Natural killer cell (primary cell): ENCODE measurements around the gene PRPSAP2. TPM values are rescaled to one million over a fixed set of nuclear protein-coding genes. Genes with fewer than 3 reads are reported as not detected.
"Not testable (repeated sequence)": the region's sequence is repeated elsewhere in the genome, so short reads cannot be mapped to it uniquely, and the experiment has no call there.

Experiments
- ATAC-seq, 3 donors: fragments of 150-1000 bp in 2 of 3; fragments of 200-7000 bp in 1 of 3; cut with Tn5 transposase; 1 replicate in 1 of 3; 2 replicates in 2 of 3; pipeline ENCODE4 v1.10.0; 2021; ENCODE audit warnings: mild to moderate bottlenecking in 2 of 3, moderate library complexity in 2 of 3
- DNase-seq, 2 donors: peaks; one replicate each; pipeline versions ENCODE4 v3.0.0 to v3.0.0-alpha.2; 2013 to 2021; ENCODE audit warnings: mixed read lengths in 1 of 2
- H3K27ac ChIP-seq: one replicate; pipeline ENCODE4 v1.5.1; 2013; ENCODE audit warnings: mild to moderate bottlenecking, low read length
- H3K27me3 ChIP-seq: one replicate; pipeline ENCODE4 v1.6.1; 2013; ENCODE audit warnings: low read length; ENCODE audit not compliant: control insufficient read depth, insufficient read depth
- H3K36me3 ChIP-seq: one replicate; pipeline ENCODE4 v1.6.1; 2013; ENCODE audit warnings: low read length; ENCODE audit not compliant: control insufficient read depth, insufficient read depth
- H3K4me1 ChIP-seq: one replicate; pipeline ENCODE4 v1.6.1; 2013; ENCODE audit warnings: low read length; ENCODE audit not compliant: control insufficient read depth, insufficient read depth
- H3K4me3 ChIP-seq: one replicate; pipeline ENCODE4 v1.5.1; 2013; ENCODE audit warnings: low read length
- H3K9me3 ChIP-seq: one replicate; pipeline ENCODE4 v1.6.1; 2013; ENCODE audit warnings: low read length; ENCODE audit not compliant: control insufficient read depth, insufficient read depth
- H3K27ac Mint-ChIP-seq, 2 donors: one replicate each; pipeline ENCODE4 v1.8.0; 2022; ENCODE audit warnings: mild to moderate bottlenecking in 2 of 2, mixed read lengths in 2 of 2, moderate library complexity in 1 of 2
- H3K27me3 Mint-ChIP-seq, 2 donors: one replicate each; pipeline ENCODE4 v1.8.0; 2022; ENCODE audit warnings: low read depth in 2 of 2, mixed read lengths in 2 of 2
- H3K36me3 Mint-ChIP-seq: one replicate; pipeline ENCODE4 v1.8.0; 2022; ENCODE audit warnings: mixed read lengths
- H3K4me1 Mint-ChIP-seq, 2 donors: one replicate each; pipeline ENCODE4 v1.8.0; 2022; ENCODE audit warnings: mixed read lengths in 2 of 2
- H3K4me3 Mint-ChIP-seq: one replicate; pipeline ENCODE4 v1.8.0; 2022; ENCODE audit warnings: mild to moderate bottlenecking, moderate library complexity, mixed read lengths
- H3K9me3 Mint-ChIP-seq, 2 donors: one replicate each; pipeline ENCODE4 v1.8.0; 2022; ENCODE audit warnings: mixed read lengths in 2 of 2
- CTCF ChIP-seq: fragments of 200-600 bp; IDR thresholded peaks from one replicate; pipeline ENCODE4 v1.8.0; 2022; ENCODE audit warnings: antibody characterized with exemption
- WGBS: methylation state at CpG from one replicate; pipeline ENCODE4 v1.1.7; 2013; ENCODE audit warnings: missing lambda C conversion rate; ENCODE audit not compliant: insufficient coverage; 5-methylcytosine and 5-hydroxymethylcytosine counted together
- intact Hi-C: fragments of 100-400 bp; cut with micrococcal nuclease; formaldehyde crosslinking; loops from one replicate; pipeline ENCODE4 v1.14.2; 2022
- total RNA-seq, 4 donors: library from RNA; stranded (reverse); fragments of 120-200 nt in 1 of 4; gene quantifications; one replicate each; pipeline versions ENCODE4 v1.2.3 to v1.2.4, GENCODE V29; 2013 to 2022

PRPSAP2 gene
- total RNA-seq, 3 donors from 2014 or later (not counting 1 experiment from before 2014, with no cell fraction given) = 33.4 to 48.2 (median 33.8) TPM

GRCh38 chr17:18920911-18921441 lies 63.0 kb downstream of the PRPSAP2 start:
- Histone ChIP-seq H3K36me3 (peaks cover 20% of the 10 kb centered on the region), H3K4me1 (peaks cover 8% of the 10 kb centered on the region), H3K9me3 (no peaks in the 10 kb centered on the region), H3K27me3 (no peaks in the 10 kb centered on the region), H3K4me3 (no peak overlapping the region), H3K27ac (no peak overlapping the region)
- Mint-ChIP-seq H3K4me1 (peaks cover 25 to 33% of the 10 kb centered on the region in 2 donors), H3K9me3 (no peaks in the 10 kb centered on the region), H3K4me3 (peak overlapping the region; percentile 62), H3K36me3 (no peaks in the 10 kb centered on the region), H3K27ac (peak overlapping the region; percentile 56 to 74), H3K27me3 (no peaks in the 10 kb centered on the region)
- WGBS = 10% methylated on average over 6 of the region's 6 CpGs
- ATAC-seq = peak in 2 of 3 donors; percentile 54 to 60
- intact Hi-C loops = no loop called here
- TF ChIP-seq CTCF = no peak
- DNase-seq = peak in 1 of 2 donors; percentile 37

- peaks cover 18% of the 10 kb centered on the region for H3K36me3 ChIP-seq
- H3K27ac ChIP-seq = no peak overlapping the region
- no peaks in the 10 kb centered on the region for H3K36me3 Mint-ChIP-seq
- peaks cover 25 to 33% of the 10 kb centered on the region in 2 donors for H3K4me1 Mint-ChIP-seq
- H3K27me3 Mint-ChIP-seq = no peaks in the 10 kb centered on the region
- intact Hi-C loops = no loop called here
- TF ChIP-seq CTCF = no peak
- H3K9me3 ChIP-seq = no peaks in the 10 kb centered on the region
- H3K4me3 Mint-ChIP-seq = peak overlapping the region; percentile 62
- peaks cover 8% of the 10 kb centered on the region for H3K4me1 ChIP-seq
- ATAC-seq = no peak
- H3K9me3 Mint-ChIP-seq = no peaks in the 10 kb centered on the region
- no peaks in the 10 kb centered on the region for H3K27me3 ChIP-seq
- peak overlapping the region; percentile 56 to 74 for H3K27ac Mint-ChIP-seq
- no peak for DNase-seq
- H3K4me3 ChIP-seq = no peak overlapping the region
- 83% methylated on average over 2 of the region's 2 CpGs for WGBS
Observed at GRCh38 chr17:18921485-18921884, 63.6 kb downstream of the PRPSAP2 start.

GRCh38 chr17:18921912-18922451 lies 64.1 kb downstream of the PRPSAP2 start:
- Histone ChIP-seq H3K27me3 (no peaks in the 10 kb centered on the region), H3K9me3 (no peaks in the 10 kb centered on the region), H3K36me3 (peaks cover 15% of the 10 kb centered on the region), H3K4me1 (peaks cover 8% of the 10 kb centered on the region), H3K4me3 (no peak overlapping the region), H3K27ac (no peak overlapping the region)
- Mint-ChIP-seq H3K36me3 (no peaks in the 10 kb centered on the region), H3K4me1 (peaks cover 25 to 31% of the 10 kb centered on the region in 2 donors), H3K9me3 (no peaks in the 10 kb centered on the region), H3K27ac (peak overlapping the region in 1 of 2 donors; percentile 74), H3K4me3 (no peak overlapping the region), H3K27me3 (no peaks in the 10 kb centered on the region)
- no peak for TF ChIP-seq CTCF
- WGBS = 85% methylated on average over 4 of the region's 4 CpGs
- intact Hi-C loops = no loop called here
- ATAC-seq (no peak), DNase-seq (no peak)

- peaks cover 25 to 28% of the 10 kb centered on the region in 2 donors for H3K4me1 Mint-ChIP-seq
- 90% methylated on average over 5 of the region's 7 CpGs for WGBS
- H3K4me3 Mint-ChIP-seq = not testable (repeated sequence)
Observed at GRCh38 chr17:18922596-18922995, 64.7 kb downstream of the PRPSAP2 start.

More at GRCh38 chr17:18922596-18922995, 64.7 kb downstream of the PRPSAP2 start:
- H3K4me3 ChIP-seq, intact Hi-C loops, H3K27me3 Mint-ChIP-seq, H3K9me3 Mint-ChIP-seq, DNase-seq, H3K4me1 ChIP-seq, H3K9me3 ChIP-seq, H3K36me3 Mint-ChIP-seq, H3K27ac ChIP-seq, H3K27me3 ChIP-seq, ATAC-seq, H3K27ac Mint-ChIP-seq: not testable (repeated sequence)
- H3K36me3 ChIP-seq = peaks cover 19% of the 10 kb centered on the region
